ENCODE results near the gene DNM3. TPM values are rescaled to one million over a fixed set of nuclear protein-coding genes. Genes with fewer than 3 reads are reported as not detected.

The DNM3 gene
- polyA plus RNA-seq, 3 donors: 0.15 TPM; not detected in 2

DNA sequence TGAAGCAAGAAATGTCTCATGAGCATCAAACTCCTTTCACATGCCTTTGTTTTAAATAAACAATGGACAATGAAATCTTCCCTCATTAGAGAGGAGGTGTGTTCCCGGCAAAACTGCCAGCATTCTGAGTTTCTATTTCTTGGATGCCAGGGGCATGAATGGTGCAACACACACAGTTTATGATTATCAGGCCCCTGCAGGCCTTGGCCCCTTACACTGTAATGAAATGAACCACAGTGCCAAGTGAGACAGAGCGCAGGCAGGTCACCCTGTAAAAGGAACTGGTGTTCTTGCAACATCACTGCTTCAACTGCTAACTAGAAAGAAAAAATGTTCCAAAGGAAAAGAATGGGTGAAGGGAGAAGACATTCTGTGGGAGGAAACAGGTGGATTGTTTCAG lies 606.3 kb downstream of the DNM3 start:
- peak in 2 of 3 donors; percentile 19 to 24 for DNase-seq
- no CpG with 5 or more reads among the region's 2 CpGs for WGBS (ENCODE audit: insufficient coverage)
- H3K9me3 ChIP-seq (replicated peaks in 1 of 2; ENCODE audit: control insufficient read depth in 1 of 2, insufficient read depth in 1 of 2, low read length in 2 of 2): no peaks in the 10 kb centered on the region
- TF ChIP-seq CTCF (IDR thresholded peaks at IDR 0.05): no peak
- no peaks in the 10 kb centered on the region for H3K27me3 ChIP-seq (ENCODE audit: control insufficient read depth in 2 of 2, insufficient read depth in 2 of 2, low read length in 2 of 2)
- no peaks in the 10 kb centered on the region for H4K20me1 ChIP-seq (ENCODE audit: insufficient read depth, low read length)
- H3K27ac Mint-ChIP-seq: peak overlapping the region in 6 of 7 donors; percentile 4 to 75 (median 56)
- no peak overlapping the region for H3K4me3 ChIP-seq (replicated peaks in 1 of 3; ENCODE audit: low read depth in 2 of 3, low read length in 3 of 3)
- peaks cover 47% of the 10 kb centered on the region for H3K4me1 Mint-ChIP-seq
- H3K4me2 ChIP-seq (replicated peaks; ENCODE audit: extremely low read depth, low read length, poor library complexity, severe bottlenecking): no peak overlapping the region
- no peaks in the 10 kb centered on the region for H3K9me3 Mint-ChIP-seq
- peak overlapping the region in 1 of 2 donors; percentile 50 for H3K27ac ChIP-seq (ENCODE audit: low read depth in 1 of 2, low read length in 2 of 2)
- H2AFZ ChIP-seq (ENCODE audit: insufficient read depth, low read depth, low read length, poor library complexity, severe bottlenecking): peak overlapping the region; percentile 21
- H3K4me1 ChIP-seq (ENCODE audit: control insufficient read depth in 1 of 2, insufficient read depth in 2 of 2, low read length in 2 of 2): peaks cover 32 to 46% of the 10 kb centered on the region in 2 donors
- H3K79me2 ChIP-seq (ENCODE audit: insufficient read depth, low read length): peaks cover 17% of the 10 kb centered on the region
- no peaks in the 10 kb centered on the region for H3K36me3 ChIP-seq (replicated peaks in 1 of 2; ENCODE audit: control insufficient read depth in 1 of 2, insufficient read depth in 2 of 2, low read length in 2 of 2)
- intact Hi-C loops (cut with micrococcal nuclease): loop anchor here in 1 of 2 donors (5.0 to 10.0 kb wide), 3 partner anchors 85 to 603 kb away; partner anchors contain the start of genes DNM3 and SUCO
- no peak overlapping the region for H3K9ac ChIP-seq (ENCODE audit: insufficient read depth, low read length, poor library complexity, severe bottlenecking)
- H3K4me3 Mint-ChIP-seq: peak overlapping the region in 1 of 2 donors; percentile 5
- no peaks in the 10 kb centered on the region for H3K36me3 Mint-ChIP-seq
- peaks cover 0 to 5% (median 0%) of the 10 kb centered on the region in 3 donors for H3K27me3 Mint-ChIP-seq (ENCODE audit: low read depth in 3 of 3)

DNA sequence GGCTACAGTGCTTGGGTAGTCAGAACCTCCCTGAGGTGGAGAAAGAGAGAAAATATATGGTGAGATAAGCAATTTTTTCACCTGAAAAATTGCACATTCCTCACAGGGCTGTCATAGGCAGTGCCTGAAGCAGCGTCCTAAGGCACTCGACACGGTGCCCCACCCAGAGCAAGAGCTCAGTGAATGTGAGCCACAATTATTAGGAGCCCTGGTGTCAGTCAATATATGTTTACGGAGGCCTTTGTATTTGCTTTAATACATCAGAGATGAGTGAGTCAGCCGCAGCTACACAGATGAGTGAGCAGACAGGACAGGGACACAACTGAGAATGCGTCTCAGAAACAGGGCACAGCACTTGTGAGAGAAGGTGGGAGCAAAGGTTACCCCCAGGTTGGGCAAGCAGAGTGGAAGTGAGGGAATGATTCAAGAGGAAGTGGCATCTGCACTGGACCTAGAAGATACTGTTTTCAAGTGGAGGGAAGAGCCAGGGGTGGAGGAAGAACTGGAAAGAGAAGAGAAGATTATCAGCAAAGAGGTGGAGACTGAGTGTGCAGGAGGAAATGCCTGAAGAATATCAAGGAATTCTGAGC lies 607.8 kb downstream of the DNM3 start:
- peaks cover 43% of the 10 kb centered on the region for H3K4me1 Mint-ChIP-seq
- H2AFZ ChIP-seq (ENCODE audit: insufficient read depth, low read depth, low read length, poor library complexity, severe bottlenecking): peak overlapping the region; percentile 90
- H3K27ac ChIP-seq (ENCODE audit: low read depth in 1 of 2, low read length in 2 of 2): peak overlapping the region in 1 of 2 donors; percentile 57
- H3K36me3 ChIP-seq (replicated peaks in 1 of 2; ENCODE audit: control insufficient read depth in 1 of 2, insufficient read depth in 2 of 2, low read length in 2 of 2): no peaks in the 10 kb centered on the region
- H3K9ac ChIP-seq (ENCODE audit: insufficient read depth, low read length, poor library complexity, severe bottlenecking): no peak overlapping the region
- no peaks in the 10 kb centered on the region for H3K9me3 Mint-ChIP-seq
- WGBS (ENCODE audit: insufficient coverage): 75% methylated on average over 6 of the region's 6 CpGs
- peak overlapping the region in 6 of 7 donors; percentile 1 to 90 (median 62) for H3K27ac Mint-ChIP-seq
- H3K27me3 ChIP-seq (ENCODE audit: control insufficient read depth in 2 of 2, insufficient read depth in 2 of 2, low read length in 2 of 2): no peaks in the 10 kb centered on the region
- peaks cover 0 to 5% (median 0%) of the 10 kb centered on the region in 3 donors for H3K27me3 Mint-ChIP-seq (ENCODE audit: low read depth in 3 of 3)
- no peaks in the 10 kb centered on the region for H3K36me3 Mint-ChIP-seq
- TF ChIP-seq CTCF (IDR thresholded peaks at IDR 0.05): no peak
- no peak overlapping the region for H3K4me3 Mint-ChIP-seq
- DNase-seq: no peak
- intact Hi-C loops (cut with micrococcal nuclease): loop anchor here in 1 of 2 donors (5.0 to 10.0 kb wide), 3 partner anchors 83 to 604 kb away; partner anchors contain the start of genes DNM3 and SUCO
- H4K20me1 ChIP-seq (ENCODE audit: insufficient read depth, low read length): no peaks in the 10 kb centered on the region
- no peaks in the 10 kb centered on the region for H3K9me3 ChIP-seq (replicated peaks in 1 of 2; ENCODE audit: control insufficient read depth in 1 of 2, insufficient read depth in 1 of 2, low read length in 2 of 2)
- H3K4me3 ChIP-seq (replicated peaks in 1 of 3; ENCODE audit: low read depth in 2 of 3, low read length in 3 of 3): no peak overlapping the region
- peaks cover 27 to 36% of the 10 kb centered on the region in 2 donors for H3K4me1 ChIP-seq (ENCODE audit: control insufficient read depth in 1 of 2, insufficient read depth in 2 of 2, low read length in 2 of 2)
- peaks cover 2% of the 10 kb centered on the region for H3K79me2 ChIP-seq (ENCODE audit: insufficient read depth, low read length)
- H3K4me2 ChIP-seq (replicated peaks; ENCODE audit: extremely low read depth, low read length, poor library complexity, severe bottlenecking): no peak overlapping the region
